ENCODE measurements around the gene CFHR5.

Gene CFHR5

GRCh38 chr1:197021716-197022115, 44.4 kb downstream of the CFHR5 start:
- DNase-seq (ENCODE audit: low spot score), result no peak

GRCh38 chr1:197024460-197024859, 47.1 kb downstream of the CFHR5 start:
- DNase-seq (ENCODE audit: low spot score), result no peak

GRCh38 chr1:197027359-197027758, 50.0 kb downstream of the CFHR5 start:
- no peak for DNase-seq (ENCODE audit: low spot score)

GRCh38 chr1:197029749-197030148, 52.4 kb downstream of the CFHR5 start:
- DNase-seq (ENCODE audit: low spot score), result peak; percentile 12

GRCh38 chr1:197034631-197035339, 57.4 kb downstream of the CFHR5 start:
- DNase-seq (ENCODE audit: low spot score), result peak; percentile 17

- DNase-seq (ENCODE audit: low spot score), result no peak
These were observed 59.5 kb downstream of the CFHR5 start for GRCh38 chr1:197036861-197037260.

- DNase-seq (ENCODE audit: low spot score), result no peak
These were observed 64.4 kb downstream of the CFHR5 start for GRCh38 chr1:197041486-197042353.

GRCh38 chr1:197042676-197043341, 65.5 kb downstream of the CFHR5 start:
- no peak for DNase-seq (ENCODE audit: low spot score)

GRCh38 chr1:197049100-197049499, 71.7 kb downstream of the CFHR5 start:
- DNase-seq (ENCODE audit: low spot score), result no peak
